B cell (primary cell): ENCODE results near the gene CTRB2.
"Not testable (repeated sequence)": the region's sequence is repeated elsewhere in the genome, so short reads cannot be mapped to it uniquely, and the experiment has no call there.

Experiments used
- EZH2 ChIP-seq: IDR thresholded peaks from 2 replicates; pipeline ENCODE4 v1.6.1; 2012; ENCODE audit warnings: borderline replicate concordance, low read depth, mild to moderate bottlenecking, moderate library complexity, low read length; ENCODE audit not compliant: insufficient read depth, poor library complexity, severe bottlenecking
- TF ChIP-seq, protein P1 (sequence below): fragments of 200-600 bp; IDR thresholded peaks from one replicate; pipeline ENCODE4 v1.8.0; 2022; ENCODE audit warnings: antibody characterized with exemption, mild to moderate bottlenecking

DNA sequence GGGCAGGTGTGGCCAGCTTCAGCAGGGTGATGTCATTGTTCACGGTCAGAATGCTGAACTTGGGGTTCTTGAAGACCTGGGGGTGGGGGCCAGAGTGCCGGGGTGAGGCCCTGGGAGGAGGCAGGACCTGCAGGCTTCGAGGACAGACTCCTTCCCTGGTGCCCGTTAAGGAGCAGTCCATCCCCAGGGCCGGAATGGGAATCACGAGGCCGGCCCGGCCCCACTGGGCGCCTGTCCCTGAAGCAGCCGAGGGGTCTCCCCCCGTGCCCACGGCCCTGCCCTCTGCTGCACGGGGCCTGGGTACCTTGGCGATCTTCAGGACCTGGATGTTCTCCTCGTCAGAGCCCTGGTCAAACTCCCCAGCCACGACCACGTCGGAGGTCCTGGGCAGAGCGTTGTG is 1.5 kb downstream of the CTRB2 start:
- TF ChIP-seq, protein P1, sequence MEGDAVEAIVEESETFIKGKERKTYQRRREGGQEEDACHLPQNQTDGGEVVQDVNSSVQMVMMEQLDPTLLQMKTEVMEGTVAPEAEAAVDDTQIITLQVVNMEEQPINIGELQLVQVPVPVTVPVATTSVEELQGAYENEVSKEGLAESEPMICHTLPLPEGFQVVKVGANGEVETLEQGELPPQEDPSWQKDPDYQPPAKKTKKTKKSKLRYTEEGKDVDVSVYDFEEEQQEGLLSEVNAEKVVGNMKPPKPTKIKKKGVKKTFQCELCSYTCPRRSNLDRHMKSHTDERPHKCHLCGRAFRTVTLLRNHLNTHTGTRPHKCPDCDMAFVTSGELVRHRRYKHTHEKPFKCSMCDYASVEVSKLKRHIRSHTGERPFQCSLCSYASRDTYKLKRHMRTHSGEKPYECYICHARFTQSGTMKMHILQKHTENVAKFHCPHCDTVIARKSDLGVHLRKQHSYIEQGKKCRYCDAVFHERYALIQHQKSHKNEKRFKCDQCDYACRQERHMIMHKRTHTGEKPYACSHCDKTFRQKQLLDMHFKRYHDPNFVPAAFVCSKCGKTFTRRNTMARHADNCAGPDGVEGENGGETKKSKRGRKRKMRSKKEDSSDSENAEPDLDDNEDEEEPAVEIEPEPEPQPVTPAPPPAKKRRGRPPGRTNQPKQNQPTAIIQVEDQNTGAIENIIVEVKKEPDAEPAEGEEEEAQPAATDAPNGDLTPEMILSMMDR, result not testable (repeated sequence)
- not testable (repeated sequence) for TF ChIP-seq EZH2
